GM18499 (cell line): Measurements from ENCODE around the gene SLIT1.

Source experiments
- ATAC-seq: cut with Tn5 transposase; IDR thresholded peaks from one replicate; pipeline ENCODE4 v1.9.1; 2021; ENCODE audit warnings: moderate number of reproducible peaks; ENCODE audit not compliant: insufficient read depth, unreplicated experiment

The SLIT1 gene

GRCh38 chr10:97120370-97120769 is 65.4 kb downstream of the SLIT1 start:
- no peak for ATAC-seq

- ATAC-seq: no peak
These were observed 66.6 kb downstream of the SLIT1 start for GRCh38 chr10:97119058-97119745.

- ATAC-seq: no peak
These were observed 68.4 kb downstream of the SLIT1 start for GRCh38 chr10:97117372-97117771.

GRCh38 chr10:97116462-97117162 is 69.1 kb downstream of the SLIT1 start:
- no peak for ATAC-seq

GRCh38 chr10:97115846-97116245 is 69.9 kb downstream of the SLIT1 start:
- no peak for ATAC-seq

- no peak for ATAC-seq
These were observed 74.1 kb downstream of the SLIT1 start for GRCh38 chr10:97111615-97112014.

GRCh38 chr10:97109547-97109946 is 76.2 kb downstream of the SLIT1 start:
- ATAC-seq: no peak

GRCh38 chr10:97107551-97107950 is 78.2 kb downstream of the SLIT1 start:
- ATAC-seq: no peak

- no peak for ATAC-seq
These were observed 79.6 kb downstream of the SLIT1 start for GRCh38 chr10:97106207-97106606.

- no peak for ATAC-seq
These were observed 80.5 kb downstream of the SLIT1 start for GRCh38 chr10:97105303-97105702.

- no peak for ATAC-seq
These were observed 82.3 kb downstream of the SLIT1 start for GRCh38 chr10:97103316-97104080.

- ATAC-seq: no peak
These were observed 83.3 kb downstream of the SLIT1 start for GRCh38 chr10:97102441-97102840.

- no peak for ATAC-seq
These were observed 84.4 kb downstream of the SLIT1 start for GRCh38 chr10:97101166-97101940.

GRCh38 chr10:97100657-97101056 is 85.1 kb downstream of the SLIT1 start:
- ATAC-seq: no peak

GRCh38 chr10:97099868-97100267 is 85.9 kb downstream of the SLIT1 start:
- no peak for ATAC-seq

GRCh38 chr10:97099089-97099488 is 86.7 kb downstream of the SLIT1 start:
- ATAC-seq: no peak

- ATAC-seq: no peak
These were observed 88.7 kb downstream of the SLIT1 start for GRCh38 chr10:97097084-97097433.

GRCh38 chr10:97096261-97097083 is 89.3 kb downstream of the SLIT1 start:
- ATAC-seq: no peak

GRCh38 chr10:97095701-97096260 is 90.0 kb downstream of the SLIT1 start:
- ATAC-seq: no peak
